ENCODE data around the gene ZNF232.

- TF ChIP-seq, protein P1, sequence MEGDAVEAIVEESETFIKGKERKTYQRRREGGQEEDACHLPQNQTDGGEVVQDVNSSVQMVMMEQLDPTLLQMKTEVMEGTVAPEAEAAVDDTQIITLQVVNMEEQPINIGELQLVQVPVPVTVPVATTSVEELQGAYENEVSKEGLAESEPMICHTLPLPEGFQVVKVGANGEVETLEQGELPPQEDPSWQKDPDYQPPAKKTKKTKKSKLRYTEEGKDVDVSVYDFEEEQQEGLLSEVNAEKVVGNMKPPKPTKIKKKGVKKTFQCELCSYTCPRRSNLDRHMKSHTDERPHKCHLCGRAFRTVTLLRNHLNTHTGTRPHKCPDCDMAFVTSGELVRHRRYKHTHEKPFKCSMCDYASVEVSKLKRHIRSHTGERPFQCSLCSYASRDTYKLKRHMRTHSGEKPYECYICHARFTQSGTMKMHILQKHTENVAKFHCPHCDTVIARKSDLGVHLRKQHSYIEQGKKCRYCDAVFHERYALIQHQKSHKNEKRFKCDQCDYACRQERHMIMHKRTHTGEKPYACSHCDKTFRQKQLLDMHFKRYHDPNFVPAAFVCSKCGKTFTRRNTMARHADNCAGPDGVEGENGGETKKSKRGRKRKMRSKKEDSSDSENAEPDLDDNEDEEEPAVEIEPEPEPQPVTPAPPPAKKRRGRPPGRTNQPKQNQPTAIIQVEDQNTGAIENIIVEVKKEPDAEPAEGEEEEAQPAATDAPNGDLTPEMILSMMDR (IDR thresholded peaks at IDR 0.05), result no peak
- no peak for TF ChIP-seq ZFX (IDR thresholded peaks at IDR 0.05; ENCODE audit: borderline replicate concordance)
These were observed 10.8 kb downstream of the ZNF232 start for GRCh38 chr17:5100832-5101231.

Measured in 22Rv1 (cell line).